GM19023 (cell line): ENCODE data around the gene ADAM23.

Experiments
- ATAC-seq: cut with Tn5 transposase; IDR thresholded peaks from one replicate; pipeline ENCODE4 v1.9.1; 2021; ENCODE audit warnings: mild to moderate bottlenecking, moderate library complexity; ENCODE audit not compliant: unreplicated experiment

The ADAM23 gene

GRCh38 chr2:206438196-206438724, 5.1 kb upstream of the ADAM23 start:
- no peak for ATAC-seq

GRCh38 chr2:206442474-206442832, 879 bp upstream of the ADAM23 start:
- ATAC-seq: no peak

- peak; percentile 71 for ATAC-seq
Observed at GRCh38 chr2:206443735-206444527, 599 bp downstream of the ADAM23 start.

GRCh38 chr2:206445948-206446347, 2.6 kb downstream of the ADAM23 start:
- no peak for ATAC-seq

- peak; percentile 54 for ATAC-seq
Observed at GRCh38 chr2:206452242-206452641, 8.9 kb downstream of the ADAM23 start.

GRCh38 chr2:206452750-206453149, 9.4 kb downstream of the ADAM23 start:
- no peak for ATAC-seq

GRCh38 chr2:206456078-206456754, 12.9 kb downstream of the ADAM23 start:
- ATAC-seq: no peak

GRCh38 chr2:206457188-206457634, 13.9 kb downstream of the ADAM23 start:
- ATAC-seq: peak; percentile 79

- no peak for ATAC-seq
Observed at GRCh38 chr2:206462240-206462854, 19.0 kb downstream of the ADAM23 start.

GRCh38 chr2:206463685-206464084, 20.4 kb downstream of the ADAM23 start:
- no peak for ATAC-seq

GRCh38 chr2:206464597-206464996, 21.3 kb downstream of the ADAM23 start:
- no peak for ATAC-seq

GRCh38 chr2:206471524-206472062, 28.3 kb downstream of the ADAM23 start:
- no peak for ATAC-seq

GRCh38 chr2:206472094-206472493, 28.8 kb downstream of the ADAM23 start:
- ATAC-seq: no peak

- no peak for ATAC-seq
Observed at GRCh38 chr2:206474099-206474498, 30.8 kb downstream of the ADAM23 start.

GRCh38 chr2:206477296-206477695, 34.0 kb downstream of the ADAM23 start:
- no peak for ATAC-seq

GRCh38 chr2:206478340-206478739, 35.0 kb downstream of the ADAM23 start:
- no peak for ATAC-seq

- no peak for ATAC-seq
Observed at GRCh38 chr2:206480161-206480560, 36.8 kb downstream of the ADAM23 start.

GRCh38 chr2:206480620-206481019, 37.3 kb downstream of the ADAM23 start:
- ATAC-seq: no peak

- no peak for ATAC-seq
Observed at GRCh38 chr2:206481056-206481455, 37.7 kb downstream of the ADAM23 start.

- no peak for ATAC-seq
Observed at GRCh38 chr2:206482123-206482522, 38.8 kb downstream of the ADAM23 start.

GRCh38 chr2:206482633-206483032, 39.3 kb downstream of the ADAM23 start:
- ATAC-seq: no peak
